Measurements from ENCODE around the gene FSTL4.

The FSTL4 gene

GRCh38 chr5:133367071-133367786, 245.1 kb downstream of the FSTL4 start:
- no peak overlapping the region for H3K4me3 ChIP-seq (ENCODE audit: low read depth, low read length)
- no peak for DNase-seq (ENCODE audit: low read depth, low spot score)
- TF ChIP-seq, protein P1, sequence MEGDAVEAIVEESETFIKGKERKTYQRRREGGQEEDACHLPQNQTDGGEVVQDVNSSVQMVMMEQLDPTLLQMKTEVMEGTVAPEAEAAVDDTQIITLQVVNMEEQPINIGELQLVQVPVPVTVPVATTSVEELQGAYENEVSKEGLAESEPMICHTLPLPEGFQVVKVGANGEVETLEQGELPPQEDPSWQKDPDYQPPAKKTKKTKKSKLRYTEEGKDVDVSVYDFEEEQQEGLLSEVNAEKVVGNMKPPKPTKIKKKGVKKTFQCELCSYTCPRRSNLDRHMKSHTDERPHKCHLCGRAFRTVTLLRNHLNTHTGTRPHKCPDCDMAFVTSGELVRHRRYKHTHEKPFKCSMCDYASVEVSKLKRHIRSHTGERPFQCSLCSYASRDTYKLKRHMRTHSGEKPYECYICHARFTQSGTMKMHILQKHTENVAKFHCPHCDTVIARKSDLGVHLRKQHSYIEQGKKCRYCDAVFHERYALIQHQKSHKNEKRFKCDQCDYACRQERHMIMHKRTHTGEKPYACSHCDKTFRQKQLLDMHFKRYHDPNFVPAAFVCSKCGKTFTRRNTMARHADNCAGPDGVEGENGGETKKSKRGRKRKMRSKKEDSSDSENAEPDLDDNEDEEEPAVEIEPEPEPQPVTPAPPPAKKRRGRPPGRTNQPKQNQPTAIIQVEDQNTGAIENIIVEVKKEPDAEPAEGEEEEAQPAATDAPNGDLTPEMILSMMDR (IDR thresholded peaks at IDR 0.05; ENCODE audit: low read depth, low read length), result no peak
- in situ Hi-C loops (cut with HindIII; ENCODE audit: low sequenced_read_pairs), result no loop called here

DNA sequence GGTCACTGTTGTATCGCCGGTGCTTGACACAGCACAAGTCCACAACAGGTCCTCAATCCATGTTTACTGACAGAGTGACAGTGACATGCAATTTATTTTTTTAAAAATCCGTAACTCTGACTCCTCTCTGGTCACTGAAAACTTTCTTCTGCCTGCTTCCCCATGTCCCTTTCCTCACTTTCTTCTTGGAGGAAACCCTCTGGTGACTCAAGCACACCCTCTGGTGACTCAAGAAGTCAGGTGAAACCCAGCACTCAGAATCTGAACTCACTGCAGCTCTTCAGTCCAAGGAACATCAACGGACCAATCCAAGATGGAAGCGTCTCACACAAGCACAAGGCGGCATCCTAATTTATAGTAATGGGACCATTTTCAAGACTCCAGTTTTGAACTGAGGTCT, 245.9 kb downstream of the FSTL4 start:
- in situ Hi-C loops (cut with HindIII; ENCODE audit: low sequenced_read_pairs), result no loop called here
- no peak for DNase-seq (ENCODE audit: low read depth, low spot score)
- TF ChIP-seq, protein P1 (IDR thresholded peaks at IDR 0.05; ENCODE audit: low read depth, low read length), result no peak
- no peak overlapping the region for H3K4me3 ChIP-seq (ENCODE audit: low read depth, low read length)

GRCh38 chr5:133365738-133366137, 246.6 kb downstream of the FSTL4 start:
- no peak overlapping the region for H3K4me3 ChIP-seq (ENCODE audit: low read depth, low read length)
- no peak for DNase-seq (ENCODE audit: low read depth, low spot score)
- in situ Hi-C loops (cut with HindIII; ENCODE audit: low sequenced_read_pairs), result no loop called here
- TF ChIP-seq, protein P1 (IDR thresholded peaks at IDR 0.05; ENCODE audit: low read depth, low read length), result no peak

- H3K4me3 ChIP-seq (ENCODE audit: low read depth, low read length), result no peak overlapping the region
- TF ChIP-seq, protein P1 (IDR thresholded peaks at IDR 0.05; ENCODE audit: low read depth, low read length), result peak; percentile 25
- in situ Hi-C loops (cut with HindIII; ENCODE audit: low sequenced_read_pairs), result no loop called here
- DNase-seq (ENCODE audit: low read depth, low spot score), result no peak
Measured at GRCh38 chr5:133364936-133365707, 247.2 kb downstream of the FSTL4 start.

DNA sequence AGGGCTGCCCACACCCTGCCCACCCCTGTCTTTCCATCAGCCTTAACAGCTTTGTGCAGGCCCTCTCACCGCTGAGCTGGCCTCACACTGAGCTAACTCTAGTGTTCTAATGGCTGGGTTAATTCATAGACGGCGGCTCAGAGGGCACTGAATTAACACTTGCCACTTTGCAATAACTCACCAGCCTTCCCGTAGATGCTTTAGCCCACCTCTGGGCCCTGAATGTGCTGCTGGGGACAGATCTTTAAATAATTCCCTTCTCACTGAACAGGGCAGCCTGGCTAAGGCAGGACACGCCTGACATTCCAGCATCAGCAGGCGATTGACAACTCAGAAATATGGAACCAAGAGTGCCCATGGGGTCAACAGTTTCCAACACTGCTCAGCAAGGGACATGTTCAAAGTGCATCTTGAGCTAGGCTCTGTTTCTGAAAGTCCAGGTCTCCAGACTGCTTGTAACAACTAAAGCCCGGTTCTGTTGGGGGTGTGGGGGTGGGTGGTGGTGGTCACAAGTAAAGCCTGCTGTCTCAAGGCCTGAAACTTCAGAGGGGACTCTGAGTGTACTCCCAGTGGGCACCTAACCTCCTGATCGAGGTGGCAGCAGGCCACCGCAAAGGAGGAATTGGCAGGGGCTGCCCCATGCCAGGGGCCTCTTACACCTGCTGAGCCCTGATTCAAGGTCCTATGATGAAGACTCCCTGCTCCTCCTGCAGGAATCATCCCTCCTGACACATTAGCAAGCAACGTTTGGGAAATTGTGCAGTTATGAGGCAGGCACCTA, 248.3 kb downstream of the FSTL4 start:
- in situ Hi-C loops (cut with HindIII; ENCODE audit: low sequenced_read_pairs), result no loop called here
- TF ChIP-seq, protein P1 (IDR thresholded peaks at IDR 0.05; ENCODE audit: low read depth, low read length), result no peak
- no peak for DNase-seq (ENCODE audit: low read depth, low spot score)
- H3K4me3 ChIP-seq (ENCODE audit: low read depth, low read length), result no peak overlapping the region

DNA sequence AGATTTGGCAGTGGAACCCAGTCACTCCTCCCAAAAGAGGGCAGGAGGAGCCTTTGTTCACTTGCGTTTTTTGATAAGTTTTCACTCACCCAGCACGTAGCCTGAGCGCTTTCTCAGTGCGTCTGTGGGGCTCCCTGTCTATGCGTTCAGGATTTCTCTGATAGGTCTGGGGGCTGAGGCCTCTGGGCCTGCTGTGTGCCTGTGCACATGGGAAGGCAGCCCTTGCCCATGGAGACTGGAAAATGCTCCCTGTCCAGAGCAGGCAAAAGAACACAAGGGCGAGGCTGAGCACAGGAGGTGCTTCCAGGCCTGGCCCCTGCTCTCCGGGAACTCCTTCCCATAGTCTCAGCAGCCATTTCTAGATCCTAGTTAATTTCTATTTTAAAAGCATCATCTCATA, 249.9 kb downstream of the FSTL4 start:
- in situ Hi-C loops (cut with HindIII; ENCODE audit: low sequenced_read_pairs), result no loop called here
- TF ChIP-seq, protein P1 (IDR thresholded peaks at IDR 0.05; ENCODE audit: low read depth, low read length), result no peak
- DNase-seq (ENCODE audit: low read depth, low spot score), result no peak
- H3K4me3 ChIP-seq (ENCODE audit: low read depth, low read length), result no peak overlapping the region

All from astrocyte of the spinal cord (primary cell).